Measurements from ENCODE around the gene CD8B. TPM values are rescaled to one million over a fixed set of nuclear protein-coding genes. Genes with fewer than 3 reads are reported as not detected.

CD8B gene
- total RNA-seq, 1 experiment from 2014 or later, result not detected

- BruUV-seq (replicated peaks), result no TSS peak
- TF ChIP-seq CTCF (conservative IDR thresholded peaks at IDR 0.05; ENCODE audit: low read depth, low read length) (no peak), EZH2 (IDR thresholded peaks at IDR 0.05; ENCODE audit: low read length, unreplicated experiment) (no peak), EZH2phosphoT487 (IDR thresholded peaks at IDR 0.05; ENCODE audit: borderline replicate concordance, low read length) (no peak)
- Histone ChIP-seq H4K20me1 (ENCODE audit: low read length) (no peaks in the 10 kb centered on the region), H3K27me3 (ENCODE audit: low read length) (peaks cover 18% of the 10 kb centered on the region), H3K9ac (ENCODE audit: low read length) (no peak overlapping the region), H3K36me3 (ENCODE audit: low read depth, low read length) (no peaks in the 10 kb centered on the region), H3K4me3 (ENCODE audit: low read length) (no peak overlapping the region), H3K4me2 (ENCODE audit: low read length) (no peak overlapping the region), H3K27ac (ENCODE audit: low read length) (no peak overlapping the region), H3F3A (ENCODE audit: low read length, unreplicated experiment) (no peaks in the 10 kb centered on the region), H3K4me1 (ENCODE audit: insufficient read depth, low read length) (no peaks in the 10 kb centered on the region), H3K79me2 (ENCODE audit: low read length) (no peaks in the 10 kb centered on the region), H2AFZ (ENCODE audit: low read length) (no peak overlapping the region), H3K9me3 (ENCODE audit: low read length) (no peaks in the 10 kb centered on the region), H3K9me2 (replicated peaks; ENCODE audit: low read length) (no peaks in the 10 kb centered on the region)
- no peak for ATAC-seq
- intact Hi-C loops (cut with micrococcal nuclease), result no loop called here
- ChIA-PET POLR2A (ENCODE audit: unreplicated experiment) (no interaction called here), CTCF (no interaction called here)
- DNase-seq, result no peak
These were observed 74.0 kb downstream of the CD8B start for GRCh38 chr2:86787736-86788135.

- H3K79me2 ChIP-seq (ENCODE audit: low read length), result no peaks in the 10 kb centered on the region
- DNase-seq (no peak), ATAC-seq (no peak)
- intact Hi-C loops (cut with micrococcal nuclease), result no loop called here
- ChIA-PET POLR2A (ENCODE audit: unreplicated experiment) (no interaction called here), CTCF (no interaction called here)
- H3K4me1 ChIP-seq (ENCODE audit: insufficient read depth, low read length), result no peaks in the 10 kb centered on the region
- H3K4me3 ChIP-seq (ENCODE audit: low read length), result no peak overlapping the region
- no peaks in the 10 kb centered on the region for H4K20me1 ChIP-seq (ENCODE audit: low read length)
- H3K4me2 ChIP-seq (ENCODE audit: low read length), result no peak overlapping the region
- BruUV-seq (replicated peaks), result no TSS peak
- H3F3A ChIP-seq (ENCODE audit: low read length, unreplicated experiment), result no peaks in the 10 kb centered on the region
- H3K9me3 ChIP-seq (ENCODE audit: low read length), result no peaks in the 10 kb centered on the region
- no peak for TF ChIP-seq EZH2 (IDR thresholded peaks at IDR 0.05; ENCODE audit: low read length, unreplicated experiment)
- TF ChIP-seq EZH2phosphoT487 (IDR thresholded peaks at IDR 0.05; ENCODE audit: borderline replicate concordance, low read length), result no peak
- TF ChIP-seq CTCF (conservative IDR thresholded peaks at IDR 0.05; ENCODE audit: low read depth, low read length), result no peak
- H2AFZ ChIP-seq (ENCODE audit: low read length), result no peak overlapping the region
- H3K27me3 ChIP-seq (ENCODE audit: low read length), result peaks cover 12% of the 10 kb centered on the region
- no peaks in the 10 kb centered on the region for H3K9me2 ChIP-seq (replicated peaks; ENCODE audit: low read length)
- no peak overlapping the region for H3K9ac ChIP-seq (ENCODE audit: low read length)
- H3K27ac ChIP-seq (ENCODE audit: low read length), result no peak overlapping the region
- H3K36me3 ChIP-seq (ENCODE audit: low read depth, low read length), result no peaks in the 10 kb centered on the region
These were observed 75.6 kb downstream of the CD8B start for GRCh38 chr2:86786001-86786536.

GRCh38 chr2:86785456-86785855 is 76.2 kb downstream of the CD8B start:
- no peak overlapping the region for H2AFZ ChIP-seq (ENCODE audit: low read length)
- no peak for TF ChIP-seq EZH2phosphoT487 (IDR thresholded peaks at IDR 0.05; ENCODE audit: borderline replicate concordance, low read length)
- no peak for TF ChIP-seq EZH2 (IDR thresholded peaks at IDR 0.05; ENCODE audit: low read length, unreplicated experiment)
- no peak for TF ChIP-seq CTCF (conservative IDR thresholded peaks at IDR 0.05; ENCODE audit: low read depth, low read length)
- H3K79me2 ChIP-seq (ENCODE audit: low read length), result no peaks in the 10 kb centered on the region
- no peak overlapping the region for H3K4me2 ChIP-seq (ENCODE audit: low read length)
- intact Hi-C loops (cut with micrococcal nuclease), result no loop called here
- H3K27ac ChIP-seq (ENCODE audit: low read length), result no peak overlapping the region
- no peaks in the 10 kb centered on the region for H3K36me3 ChIP-seq (ENCODE audit: low read depth, low read length)
- peaks cover 8% of the 10 kb centered on the region for H3K27me3 ChIP-seq (ENCODE audit: low read length)
- no peak for DNase-seq
- ATAC-seq, result no peak
- no peaks in the 10 kb centered on the region for H3K9me2 ChIP-seq (replicated peaks; ENCODE audit: low read length)
- no peak overlapping the region for H3K9ac ChIP-seq (ENCODE audit: low read length)
- no peaks in the 10 kb centered on the region for H3K4me1 ChIP-seq (ENCODE audit: insufficient read depth, low read length)
- POLR2A ChIA-PET (ENCODE audit: unreplicated experiment), result no interaction called here
- H3F3A ChIP-seq (ENCODE audit: low read length, unreplicated experiment), result no peaks in the 10 kb centered on the region
- H3K4me3 ChIP-seq (ENCODE audit: low read length), result no peak overlapping the region
- BruUV-seq (replicated peaks), result no TSS peak
- H4K20me1 ChIP-seq (ENCODE audit: low read length), result no peaks in the 10 kb centered on the region
- no peaks in the 10 kb centered on the region for H3K9me3 ChIP-seq (ENCODE audit: low read length)
- CTCF ChIA-PET, result no interaction called here
